HG03108 (cell line): ENCODE data around the gene ROPN1.
"Not testable (repeated sequence)": the region's sequence is repeated elsewhere in the genome, so short reads cannot be mapped to it uniquely, and the experiment has no call there.

Experiments
- ATAC-seq: cut with Tn5 transposase; IDR thresholded peaks from one replicate; pipeline ENCODE4 v1.9.1; 2021; ENCODE audit warnings: moderate library complexity; ENCODE audit not compliant: unreplicated experiment

Gene ROPN1

GRCh38 chr3:123991730-123992588 is at the start of gene ROPN1:
Gene ROPN1, minus strand, starts transcription at chr3:123992124. Its CDS starts 11,643 bp downstream, at chr3:123980481.
- ATAC-seq = not testable (repeated sequence)

- ATAC-seq = no peak
These were observed 49.6 kb upstream of the ROPN1 start for GRCh38 chr3:124041553-124041952.

GRCh38 chr3:124037326-124037725 is 45.4 kb upstream of the ROPN1 start:
- no peak for ATAC-seq

- not testable (repeated sequence) for ATAC-seq
These were observed 44.3 kb upstream of the ROPN1 start for GRCh38 chr3:124036214-124036613.

GRCh38 chr3:124035463-124036121 is 43.7 kb upstream of the ROPN1 start:
- ATAC-seq = no peak

GRCh38 chr3:124034844-124035152 is 42.9 kb upstream of the ROPN1 start:
- no peak for ATAC-seq

- no peak for ATAC-seq
These were observed 42.3 kb upstream of the ROPN1 start for GRCh38 chr3:124034016-124034843.

GRCh38 chr3:124033360-124034015 is 41.6 kb upstream of the ROPN1 start, which contains the start of gene KALRN:
Gene KALRN, plus strand, starts transcription at chr3:124033369.
- no peak for ATAC-seq

- peak; percentile 91 for ATAC-seq
These were observed 41.0 kb upstream of the ROPN1 start for GRCh38 chr3:124032881-124033359.

GRCh38 chr3:124032311-124032880 is 40.5 kb upstream of the ROPN1 start:
- ATAC-seq = peak; percentile 6

- ATAC-seq = no peak
These were observed 34.6 kb upstream of the ROPN1 start for GRCh38 chr3:124026516-124026915.

GRCh38 chr3:124023531-124023930 is 31.6 kb upstream of the ROPN1 start:
- not testable (repeated sequence) for ATAC-seq

GRCh38 chr3:124019291-124019690 is 27.4 kb upstream of the ROPN1 start:
- ATAC-seq = no peak

GRCh38 chr3:124017502-124017901 is 25.6 kb upstream of the ROPN1 start:
- ATAC-seq = not testable (repeated sequence)

GRCh38 chr3:124016483-124016882 is 24.6 kb upstream of the ROPN1 start:
- ATAC-seq = not testable (repeated sequence)

- ATAC-seq = no peak
These were observed 22.5 kb upstream of the ROPN1 start for GRCh38 chr3:124014366-124014942.

GRCh38 chr3:124008321-124008720 is 16.4 kb upstream of the ROPN1 start:
- ATAC-seq = not testable (repeated sequence)

- ATAC-seq = no peak
These were observed 15.3 kb upstream of the ROPN1 start for GRCh38 chr3:124007186-124007585.

- ATAC-seq = not testable (repeated sequence)
These were observed 10.6 kb upstream of the ROPN1 start for GRCh38 chr3:124002405-124003079.
